NT2/D1 (cell line): ENCODE measurements around the gene PRKAB1.

ENCODE experiments used
- DNase-seq: peaks from one replicate; pipeline ENCODE4 v3.0.0-alpha.2; 2011; ENCODE audit warnings: low read depth, low spot score
- H3K27me3 ChIP-seq: 2 replicates; pipeline ENCODE4 v1.6.0; 2011; ENCODE audit warnings: mild to moderate bottlenecking; ENCODE audit not compliant: insufficient read length, insufficient read depth
- H3K36me3 ChIP-seq: 2 replicates; pipeline ENCODE4 v1.6.1; 2011; ENCODE audit warnings: mild to moderate bottlenecking, low read length, mixed read lengths; ENCODE audit not compliant: insufficient read depth, insufficient read length
- H3K4me1 ChIP-seq: 2 replicates; pipeline ENCODE4 v1.5.1; 2011; ENCODE audit not compliant: insufficient read depth, insufficient read length
- H3K4me3 ChIP-seq: 2 replicates; pipeline ENCODE4 v1.5.1; 2011; ENCODE audit warnings: low read depth; ENCODE audit not compliant: insufficient read length
- H3K9ac ChIP-seq: 2 replicates; pipeline ENCODE4 v1.6.0; 2011; ENCODE audit warnings: low read depth; ENCODE audit not compliant: insufficient read length
- H3K9me3 ChIP-seq: 2 replicates; pipeline ENCODE4 v1.5.1; 2011; ENCODE audit warnings: mild to moderate bottlenecking, low read length; ENCODE audit not compliant: insufficient read depth
- SUZ12 ChIP-seq: IDR thresholded peaks from 2 replicates; pipeline ENCODE4 v1.6.1; 2011; ENCODE audit not compliant: insufficient read length, insufficient read depth; ENCODE audit errors: extremely low read depth
- YY1 ChIP-seq: IDR thresholded peaks from 2 replicates; pipeline ENCODE4 v1.6.1; 2011; ENCODE audit not compliant: insufficient read length, insufficient read depth
- ZNF274 ChIP-seq: IDR thresholded peaks from 2 replicates; pipeline ENCODE4 v1.6.1; 2011; ENCODE audit warnings: mild to moderate bottlenecking, low read depth, low read length

The PRKAB1 gene

DNA sequence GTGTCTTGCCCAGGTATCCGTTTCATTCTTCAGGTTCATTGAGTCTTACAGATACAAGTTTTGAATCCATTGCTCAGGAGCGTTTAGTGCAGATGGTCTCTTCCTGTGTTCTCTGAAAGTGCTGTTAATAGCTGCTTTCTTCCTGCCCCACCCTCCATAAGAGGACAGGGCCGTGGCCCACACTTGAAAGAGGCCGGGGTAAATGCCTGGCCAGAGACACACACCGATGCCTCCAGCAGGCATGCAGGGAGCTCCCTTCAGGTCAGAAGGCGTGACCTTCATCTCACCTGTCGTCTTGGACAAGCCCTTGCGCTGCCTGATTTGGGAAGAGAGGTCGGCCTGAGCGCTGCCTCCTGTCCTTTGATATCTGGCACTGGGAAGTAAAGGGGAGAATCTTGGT lies 11.6 kb downstream of the PRKAB1 start:
- no peak for DNase-seq
- TF ChIP-seq ZNF274 (no peak), SUZ12 (no peak), YY1 (no peak)
- H3K36me3 ChIP-seq: peaks cover 81% of the 10 kb centered on the region

DNA sequence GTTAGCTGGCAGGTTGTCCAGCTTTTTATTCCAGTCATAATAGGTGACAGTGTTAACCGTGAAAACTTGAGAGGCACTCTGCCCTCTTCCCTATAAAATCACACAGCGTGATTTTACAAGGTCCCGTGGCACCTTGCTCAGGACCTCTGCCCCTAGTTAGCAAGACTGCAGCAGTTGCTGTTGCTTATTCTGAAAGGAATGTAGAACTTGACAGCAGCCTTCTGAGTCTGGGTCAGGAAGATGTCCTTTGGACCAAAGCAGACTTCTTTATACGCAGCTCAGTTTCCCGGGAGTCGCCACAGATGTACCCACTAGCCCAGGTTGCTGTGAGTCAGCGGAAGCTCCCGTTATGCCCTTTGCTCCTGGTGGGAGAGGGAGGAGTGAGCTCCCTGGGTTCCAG lies 13.2 kb downstream of the PRKAB1 start:
- TF ChIP-seq SUZ12 (no peak), YY1 (no peak), ZNF274 (no peak)
- no peak for DNase-seq
- Histone ChIP-seq H3K27me3 (no peaks in the 10 kb centered on the region), H3K9ac (no peak overlapping the region), H3K4me3 (no peak overlapping the region), H3K9me3 (no peaks in the 10 kb centered on the region), H3K4me1 (peaks cover 5% of the 10 kb centered on the region), H3K36me3 (peaks cover 69% of the 10 kb centered on the region)

More for the DNA sequence above, 11.6 kb downstream of the PRKAB1 start:
- no peak overlapping the region for H3K4me3 ChIP-seq
- no peak overlapping the region for H3K9ac ChIP-seq
- no peaks in the 10 kb centered on the region for H3K27me3 ChIP-seq
- peaks cover 5% of the 10 kb centered on the region for H3K4me1 ChIP-seq
- no peaks in the 10 kb centered on the region for H3K9me3 ChIP-seq

DNA sequence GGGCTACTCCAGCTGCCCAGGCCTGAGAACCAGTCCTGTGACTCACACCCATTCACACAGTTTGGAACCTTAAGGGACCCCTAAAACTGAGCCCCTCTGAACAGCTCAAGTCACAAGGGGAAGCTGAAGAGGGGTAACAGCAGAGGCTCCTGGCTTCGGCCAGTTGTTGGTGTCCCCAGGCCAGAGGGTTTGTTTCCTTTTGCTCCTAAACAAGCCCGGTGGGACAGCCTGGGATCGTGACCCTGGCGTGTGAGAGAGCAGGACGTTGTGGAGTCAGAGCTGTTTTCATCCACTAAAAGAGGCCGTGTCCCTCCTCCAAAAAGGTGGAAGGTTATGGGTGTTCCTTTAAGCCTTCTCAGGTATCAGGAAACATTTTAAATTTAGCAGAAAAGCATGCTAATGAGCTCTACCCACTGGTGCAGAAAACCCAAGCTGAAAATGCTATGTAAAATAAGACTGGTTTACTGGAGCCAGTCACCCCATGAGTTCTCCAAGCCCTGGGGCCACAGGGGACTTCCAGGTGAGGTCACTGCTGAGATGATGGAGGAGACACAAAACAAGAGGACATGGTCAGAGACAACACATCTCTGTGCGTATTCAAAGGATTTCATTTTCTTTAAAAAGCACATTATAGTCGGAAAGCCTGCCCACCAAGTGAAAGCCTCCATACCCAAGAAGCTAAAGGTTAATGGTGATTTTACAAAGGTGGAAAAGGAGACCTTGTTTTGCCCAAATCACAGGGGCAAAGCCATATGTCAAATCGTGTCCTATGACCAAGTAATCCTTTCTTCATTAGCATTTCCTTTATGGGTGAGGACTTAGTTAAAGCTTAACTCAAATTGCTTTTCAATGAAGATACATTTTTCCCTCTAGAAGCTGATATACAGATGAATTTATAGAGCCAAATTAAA lies 14.1 kb downstream of the PRKAB1 start:
- Histone ChIP-seq H3K36me3 (peaks cover 69% of the 10 kb centered on the region), H3K4me1 (peaks cover 6% of the 10 kb centered on the region), H3K27me3 (no peaks in the 10 kb centered on the region), H3K4me3 (no peak overlapping the region), H3K9me3 (no peaks in the 10 kb centered on the region), H3K9ac (no peak overlapping the region)
- no peak for TF ChIP-seq ZNF274
- no peak for TF ChIP-seq YY1
- no peak for TF ChIP-seq SUZ12
- no peak for DNase-seq

DNA sequence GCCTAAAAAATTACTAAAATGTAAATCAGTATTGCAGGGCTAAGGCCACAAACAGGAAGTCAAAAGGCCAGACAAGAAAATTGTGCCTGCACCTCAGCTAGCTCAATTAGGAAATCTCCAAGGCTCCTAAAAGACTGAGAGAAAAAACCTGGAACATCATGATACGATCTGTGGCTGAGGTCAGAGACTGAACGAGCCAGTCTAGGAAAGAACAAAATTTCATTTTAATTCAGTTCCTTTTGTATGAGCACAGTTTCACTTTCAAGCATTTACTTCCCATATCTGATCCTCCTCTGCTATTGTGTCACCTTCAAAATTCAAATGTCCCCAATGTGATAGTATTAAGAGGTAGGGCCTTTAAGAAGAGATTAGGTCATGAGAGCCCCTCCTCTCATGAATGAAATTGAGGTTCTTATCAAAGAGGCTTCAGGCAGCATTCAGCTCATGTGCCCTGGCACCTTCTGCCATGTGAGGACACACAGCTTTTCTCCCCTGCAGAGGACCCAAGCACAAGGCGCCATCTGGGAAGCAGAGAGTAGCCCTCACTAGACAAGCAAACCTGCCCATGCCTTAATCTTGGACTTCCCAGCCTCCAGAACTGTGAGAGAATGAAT lies 14.8 kb downstream of the PRKAB1 start:
- DNase-seq: no peak
- no peak overlapping the region for H3K4me3 ChIP-seq
- H3K4me1 ChIP-seq: peaks cover 8% of the 10 kb centered on the region
- no peaks in the 10 kb centered on the region for H3K27me3 ChIP-seq
- TF ChIP-seq ZNF274: no peak
- no peak for TF ChIP-seq YY1
- TF ChIP-seq SUZ12: no peak
- H3K36me3 ChIP-seq: peaks cover 70% of the 10 kb centered on the region
- H3K9me3 ChIP-seq: no peaks in the 10 kb centered on the region
- H3K9ac ChIP-seq: no peak overlapping the region

DNA sequence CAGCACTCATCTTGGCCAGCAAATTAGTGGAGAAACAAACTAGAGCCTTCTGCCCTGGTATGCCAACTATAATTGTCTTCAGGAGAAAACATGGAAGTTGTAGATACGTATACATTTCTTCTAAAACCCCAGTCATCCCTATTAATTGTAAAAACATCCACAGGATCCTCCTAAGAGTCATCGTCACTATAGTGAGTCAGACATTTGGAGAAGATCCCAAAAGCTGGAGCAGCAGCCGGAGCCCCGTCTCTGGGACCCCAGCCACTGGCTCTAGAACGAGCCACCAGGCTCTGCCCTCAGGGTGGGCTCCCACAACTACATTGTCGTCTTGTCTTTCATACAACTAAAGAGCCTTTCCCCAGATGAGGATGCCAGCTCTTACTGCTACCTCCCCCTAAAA lies 15.5 kb downstream of the PRKAB1 start:
- TF ChIP-seq SUZ12 (no peak), ZNF274 (no peak), YY1 (no peak)
- H3K4me1 ChIP-seq: peaks cover 8% of the 10 kb centered on the region
- H3K27me3 ChIP-seq: no peaks in the 10 kb centered on the region
- no peak overlapping the region for H3K9ac ChIP-seq
- no peak for DNase-seq
- H3K4me3 ChIP-seq: no peak overlapping the region
- H3K9me3 ChIP-seq: no peaks in the 10 kb centered on the region
- H3K36me3 ChIP-seq: peaks cover 71% of the 10 kb centered on the region

DNA sequence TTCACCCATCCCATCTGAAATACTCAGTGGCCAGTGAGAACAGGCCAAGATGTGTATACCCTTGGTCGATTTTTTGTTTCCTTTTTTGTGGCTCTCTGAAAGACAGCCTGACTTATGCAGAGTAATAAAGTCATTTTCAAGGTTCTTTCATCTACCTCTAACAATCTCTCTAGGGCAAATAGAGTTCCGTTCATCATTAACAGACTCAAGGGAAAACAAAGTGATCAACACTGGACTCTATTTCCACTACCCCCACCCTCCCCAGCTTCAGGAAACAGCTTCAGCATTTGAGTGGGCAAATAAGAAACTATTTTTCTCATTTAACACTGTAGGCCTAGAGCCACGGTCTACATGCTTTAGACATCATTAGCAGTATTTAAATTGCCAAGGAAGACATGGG lies 15.9 kb downstream of the PRKAB1 start:
- no peaks in the 10 kb centered on the region for H3K27me3 ChIP-seq
- H3K4me3 ChIP-seq: no peak overlapping the region
- peaks cover 8% of the 10 kb centered on the region for H3K4me1 ChIP-seq
- H3K9ac ChIP-seq: no peak overlapping the region
- peaks cover 68% of the 10 kb centered on the region for H3K36me3 ChIP-seq
- H3K9me3 ChIP-seq: no peaks in the 10 kb centered on the region
- TF ChIP-seq SUZ12: no peak
- no peak for TF ChIP-seq ZNF274
- no peak for TF ChIP-seq YY1
- DNase-seq: no peak

DNA sequence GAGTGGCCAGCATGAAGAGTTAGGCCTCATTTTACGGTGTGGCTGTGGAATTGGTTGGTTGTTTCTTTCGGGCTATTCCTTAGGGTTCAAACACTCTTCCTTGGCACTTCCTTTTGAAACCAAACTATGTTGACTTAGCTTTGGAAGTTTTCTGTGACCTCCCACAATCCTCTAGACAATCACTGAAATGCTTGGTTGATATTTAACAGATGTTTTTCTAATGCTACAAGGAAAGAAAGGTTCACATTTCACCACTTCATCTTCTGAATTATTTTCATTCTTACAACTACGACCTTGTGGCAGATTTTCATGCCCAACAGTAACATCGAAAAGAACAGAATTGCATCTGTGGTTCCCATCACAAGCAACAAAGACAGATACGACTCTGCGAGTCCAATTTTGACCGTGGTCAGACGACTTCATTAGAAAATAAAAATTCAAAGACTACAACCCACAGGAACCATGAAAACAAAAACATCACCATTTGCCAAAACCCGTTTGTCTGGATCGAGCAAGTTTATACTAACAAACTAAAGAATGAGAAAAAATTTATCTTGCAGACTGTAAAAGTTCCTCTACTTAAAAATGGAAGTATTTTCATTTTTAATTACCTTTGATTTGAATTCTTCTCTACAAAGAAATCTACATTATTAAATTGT lies 16.9 kb downstream of the PRKAB1 start:
- Histone ChIP-seq H3K36me3 (peaks cover 65% of the 10 kb centered on the region), H3K4me3 (no peak overlapping the region), H3K27me3 (no peaks in the 10 kb centered on the region), H3K9ac (no peak overlapping the region), H3K4me1 (peaks cover 4% of the 10 kb centered on the region), H3K9me3 (no peaks in the 10 kb centered on the region)
- no peak for DNase-seq
- no peak for TF ChIP-seq SUZ12
